NCI-H146 treated with DMSO at 0.1 percent for 48 hours (cell line): ENCODE measurements around the gene ZNF584.
"Not testable (repeated sequence)": the region's sequence is repeated elsewhere in the genome, so short reads cannot be mapped to it uniquely, and the experiment has no call there.

Experiments
- DNase-seq: peaks from one replicate; lab custom pipeline; 2025; ENCODE audit not compliant: unreplicated experiment; lab: John Stamatoyannopoulos, UW

ZNF584 gene

DNA sequence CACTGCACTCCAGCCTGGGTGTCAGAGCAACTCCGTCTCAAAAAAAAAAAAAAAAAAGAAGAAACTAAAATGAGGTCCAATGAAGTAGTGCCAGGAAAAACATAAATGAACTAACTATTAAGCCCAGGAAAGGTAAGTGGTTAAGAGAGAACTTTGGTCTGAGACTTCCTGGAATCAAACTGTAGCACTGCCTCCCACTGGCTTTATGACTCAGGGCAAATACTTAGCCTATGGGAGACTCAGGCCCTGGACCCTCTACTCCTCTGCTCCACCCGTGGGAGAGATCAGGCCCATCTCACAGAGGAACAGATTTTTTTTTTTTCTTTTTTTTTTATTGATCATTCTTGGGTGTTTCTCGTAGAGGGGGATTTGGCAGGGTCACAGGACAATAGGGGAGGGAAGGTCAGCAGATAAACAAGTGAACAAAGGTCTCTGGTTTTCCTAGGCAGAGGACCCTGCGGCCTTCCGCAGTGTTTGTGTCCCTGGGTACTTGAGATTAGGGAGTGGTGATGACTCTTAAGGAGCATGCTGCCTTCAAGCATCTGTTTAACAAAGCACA is 4.5 kb upstream of the ZNF584 start:
- not testable (repeated sequence) for DNase-seq

DNA sequence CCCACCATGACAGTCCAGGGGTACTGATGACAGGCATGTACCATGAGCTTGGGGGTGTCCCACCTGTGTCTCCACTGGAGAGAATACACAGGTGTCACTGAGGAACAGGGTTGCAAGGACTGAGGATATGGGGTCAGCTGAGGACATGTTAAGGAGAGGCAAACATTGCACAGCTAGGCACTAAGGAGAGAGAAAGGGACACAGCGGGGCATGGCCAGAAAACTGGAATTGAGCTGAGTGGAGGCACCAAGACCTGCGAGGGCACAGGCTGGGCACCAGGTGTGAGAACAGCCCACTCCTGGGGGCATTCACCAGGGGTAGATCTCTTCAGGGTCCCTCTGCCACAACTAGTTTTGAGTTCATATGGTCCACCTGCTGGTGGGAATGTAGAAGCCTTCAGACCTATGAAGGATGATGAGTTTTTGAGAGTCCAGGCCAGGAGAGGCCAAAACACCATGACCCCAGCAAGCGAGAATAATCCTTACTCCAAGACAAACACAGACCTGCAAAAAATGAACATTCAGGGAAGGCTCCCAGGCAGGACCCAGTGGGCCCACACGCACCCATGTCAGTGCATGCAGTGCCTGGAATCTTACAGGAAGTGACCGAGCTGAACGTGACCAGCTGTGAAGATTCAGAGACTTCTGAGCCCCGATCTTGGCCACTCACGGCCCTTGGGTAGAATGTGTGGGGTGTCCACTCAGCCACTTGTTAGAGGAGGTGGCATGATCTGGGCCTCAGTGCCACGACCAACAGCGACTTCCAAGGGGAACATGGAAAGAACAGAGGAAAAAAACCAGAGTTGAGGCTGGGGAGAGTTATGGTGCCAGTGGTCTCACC is 1.4 kb upstream of the ZNF584 start:
- no peak for DNase-seq

DNA sequence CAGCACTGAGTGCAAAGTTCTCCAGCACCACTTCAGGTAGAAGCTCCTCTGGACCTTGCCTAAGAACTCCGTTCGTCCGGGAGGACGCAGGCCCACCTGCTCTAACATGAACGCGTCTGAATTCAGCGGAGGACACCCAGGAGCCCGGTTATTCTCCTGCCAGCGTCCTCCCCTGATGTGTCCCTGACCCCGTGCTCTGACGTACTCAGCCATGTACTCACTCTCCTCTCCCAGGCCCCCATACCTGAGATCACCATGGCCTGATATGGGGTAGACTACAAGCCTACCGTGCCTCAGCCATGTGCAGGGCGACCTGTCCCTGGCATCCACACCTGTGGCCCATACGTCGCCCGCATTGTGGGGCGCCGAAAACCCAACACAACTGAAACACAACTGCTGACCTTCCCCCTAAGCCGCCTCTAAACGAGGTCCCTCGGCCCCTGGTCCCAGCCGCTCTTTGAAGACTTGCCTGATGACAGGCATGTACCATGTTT is 744 bp upstream of the ZNF584 start:
- peak; percentile 30 for DNase-seq

DNA sequence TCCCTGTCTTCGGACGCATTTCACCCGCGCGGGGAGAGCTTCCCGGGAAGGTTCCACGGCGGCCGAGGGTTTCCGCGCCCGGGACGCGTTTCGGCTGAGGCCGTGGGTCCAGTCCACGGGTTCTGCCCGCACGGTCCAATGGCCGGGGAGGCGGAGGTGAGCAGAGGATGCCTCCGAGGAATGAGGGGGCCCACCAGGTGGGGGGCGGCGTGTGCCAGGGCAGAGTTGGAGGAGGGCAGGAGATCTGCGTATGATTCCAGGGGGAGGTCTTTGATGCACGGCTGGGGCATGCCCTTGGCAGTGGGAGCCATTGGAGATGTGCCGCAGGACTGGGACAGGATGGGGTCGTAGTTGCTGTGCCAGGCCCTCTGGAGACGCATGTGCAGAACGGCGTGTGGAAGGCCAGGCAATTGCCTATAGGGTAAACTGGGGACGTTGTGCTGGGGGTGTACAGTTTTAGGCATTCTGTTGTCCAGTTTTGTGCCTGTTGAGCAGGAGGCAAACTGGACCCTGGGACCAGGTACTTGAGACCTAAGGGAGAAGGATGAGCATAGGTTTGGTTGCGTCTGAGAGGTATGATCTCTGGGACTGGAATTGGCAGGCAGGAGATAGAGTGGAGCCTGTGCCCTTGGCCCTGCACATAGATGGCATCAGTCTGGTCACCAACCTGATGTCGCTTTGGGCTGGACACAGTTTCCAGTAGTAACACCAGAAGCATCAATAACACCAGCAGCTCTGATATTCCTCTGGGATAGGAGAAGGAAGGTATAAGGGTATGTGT is 751 bp downstream of the ZNF584 start:
- peak; percentile 13 for DNase-seq

DNA sequence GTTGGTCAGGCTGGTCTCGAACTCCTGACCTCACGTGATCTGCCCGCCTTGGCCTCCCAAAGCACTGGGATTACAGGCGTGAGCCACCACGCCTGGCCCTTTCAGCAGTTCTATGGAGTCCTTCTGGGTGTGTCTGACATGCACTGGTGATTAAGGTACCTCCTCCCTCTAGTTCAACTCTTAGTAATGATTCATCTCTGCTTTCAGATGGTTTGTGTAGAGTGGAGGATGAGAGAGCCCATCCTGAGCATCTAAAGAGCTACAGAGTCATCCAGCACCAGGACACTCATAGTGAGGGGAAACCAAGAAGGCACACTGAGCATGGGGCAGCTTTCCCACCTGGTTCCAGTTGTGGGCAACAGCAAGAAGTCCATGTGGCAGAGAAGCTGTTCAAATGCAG is 8.2 kb downstream of the ZNF584 start:
- DNase-seq, result no peak

DNA sequence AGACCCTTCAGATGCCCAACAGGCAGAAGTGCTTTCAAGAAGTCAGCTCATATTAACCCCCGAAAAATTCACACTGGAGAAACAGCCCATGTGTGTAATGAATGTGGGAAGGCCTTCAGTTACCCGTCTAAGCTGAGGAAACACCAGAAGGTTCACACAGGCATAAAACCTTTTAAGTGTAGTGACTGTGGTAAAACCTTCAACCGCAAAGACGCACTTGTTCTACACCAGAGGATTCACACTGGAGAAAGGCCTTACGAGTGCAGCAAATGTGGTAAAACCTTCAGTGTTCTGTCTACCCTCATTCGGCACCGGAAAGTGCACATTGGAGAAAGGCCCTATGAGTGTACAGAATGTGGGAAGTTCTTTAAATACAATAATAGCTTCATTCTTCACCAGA is 8.6 kb downstream of the ZNF584 start:
- DNase-seq, result no peak

DNA sequence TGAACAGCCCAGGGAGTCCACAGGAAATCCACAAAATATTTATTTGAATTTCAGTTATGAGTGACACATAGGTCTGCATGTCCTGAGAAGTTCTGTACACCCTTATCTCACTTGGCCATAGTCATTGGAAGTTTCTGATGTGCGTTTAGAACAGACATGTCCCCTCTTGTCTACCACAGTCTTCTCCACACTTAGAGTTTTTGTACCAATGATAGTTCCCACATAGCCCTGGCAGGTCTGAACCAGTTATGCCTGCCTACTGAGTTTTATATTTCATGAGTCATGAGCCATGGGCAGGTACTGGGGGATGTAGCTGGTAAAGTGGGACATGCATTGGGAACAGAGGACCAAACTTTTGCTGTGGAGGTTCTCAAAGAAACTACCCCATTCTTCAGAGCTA is 20.2 kb downstream of the ZNF584 start:
- DNase-seq, result no peak

DNA sequence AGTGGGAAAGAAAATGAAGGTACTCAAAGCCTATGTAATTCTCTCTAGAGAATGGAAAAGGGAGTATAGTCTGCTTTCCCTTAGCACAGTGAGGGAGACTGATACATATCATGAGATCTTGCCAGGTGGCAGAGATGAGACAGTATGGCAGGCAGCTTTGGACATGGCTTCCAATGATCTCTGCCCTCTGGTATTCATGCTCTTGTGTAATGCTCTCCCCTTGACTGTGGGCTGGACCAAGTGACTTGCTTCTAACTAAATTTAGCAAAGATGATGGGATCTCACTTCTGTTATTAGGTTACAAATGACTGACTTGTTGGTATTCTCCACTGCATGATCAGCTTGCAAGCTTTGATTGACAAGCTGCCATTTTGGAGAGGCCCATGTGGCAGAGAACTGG is 21.3 kb downstream of the ZNF584 start:
- DNase-seq, result no peak

DNA sequence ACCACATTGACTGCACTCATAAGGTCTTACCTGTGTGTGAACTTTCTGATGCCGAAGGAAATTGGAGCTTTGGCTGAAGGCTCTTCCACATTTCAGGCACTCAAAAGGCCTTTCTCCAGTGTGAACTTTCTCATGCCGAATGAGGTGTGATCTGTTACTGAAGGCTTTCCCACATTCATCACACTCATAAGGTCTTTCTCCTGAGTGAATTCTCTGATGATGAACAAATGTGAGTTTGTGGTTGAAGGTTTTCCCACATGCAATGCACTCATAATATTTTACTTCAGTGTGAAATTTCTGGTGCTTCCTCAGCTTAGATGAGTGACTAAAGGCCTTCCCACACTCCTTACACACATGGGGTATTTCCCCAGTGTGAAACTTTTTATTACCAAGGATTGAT is 25.8 kb downstream of the ZNF584 start:
- no peak for DNase-seq

DNA sequence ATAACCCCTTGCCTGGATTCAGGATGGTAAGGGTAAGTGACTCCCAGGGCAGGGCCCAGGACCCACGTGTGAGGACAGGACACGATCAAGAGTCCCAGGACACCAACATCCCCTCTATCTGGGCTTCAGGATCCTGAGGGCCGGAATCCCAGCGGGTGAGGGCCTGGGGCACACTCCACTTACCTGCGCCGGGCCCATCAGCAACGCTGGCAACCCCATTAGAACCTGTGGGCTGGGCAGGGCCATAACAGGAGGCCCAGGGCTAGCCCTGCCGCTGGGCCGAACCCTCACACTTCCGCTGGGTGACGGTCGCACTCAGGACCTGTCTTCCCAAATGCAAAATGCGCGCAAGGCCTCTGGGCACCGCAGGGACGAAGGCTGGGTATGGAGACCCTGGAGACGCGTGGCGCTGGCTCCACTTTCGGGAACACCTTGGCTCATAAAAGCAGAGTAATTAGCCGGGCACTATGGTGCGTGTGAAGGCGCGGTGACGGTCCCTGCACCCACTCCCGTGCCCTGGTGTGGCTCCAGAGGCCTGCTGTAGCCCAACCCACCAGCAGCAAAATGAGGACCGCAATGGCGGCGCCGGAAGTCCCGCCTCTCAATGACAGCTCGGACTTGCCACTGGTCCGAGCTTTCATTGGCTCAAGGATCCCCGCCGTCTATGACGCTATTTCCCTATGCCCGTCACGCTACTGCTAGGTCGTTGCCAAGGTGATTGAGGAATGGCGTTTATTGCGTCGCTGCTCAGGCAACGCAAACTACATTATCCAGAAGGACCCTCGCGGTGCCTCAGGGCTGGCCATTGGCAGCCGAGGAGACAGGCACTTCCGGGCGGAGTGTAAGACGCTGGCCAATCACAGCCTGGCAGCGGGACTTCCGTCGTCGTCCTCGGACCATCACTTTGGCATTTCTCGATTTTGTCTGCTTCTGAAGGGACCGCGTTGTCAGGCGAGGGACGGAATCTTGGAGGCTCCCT is 31.4 kb downstream of the ZNF584 start, which contains the start of gene ZNF132:
TSS of gene ZNF132 (minus strand) at position 578 of the 979 bp plus-strand sequence. CDS start at position 246, 332 bp downstream.
- peak; percentile 95 for DNase-seq

DNA sequence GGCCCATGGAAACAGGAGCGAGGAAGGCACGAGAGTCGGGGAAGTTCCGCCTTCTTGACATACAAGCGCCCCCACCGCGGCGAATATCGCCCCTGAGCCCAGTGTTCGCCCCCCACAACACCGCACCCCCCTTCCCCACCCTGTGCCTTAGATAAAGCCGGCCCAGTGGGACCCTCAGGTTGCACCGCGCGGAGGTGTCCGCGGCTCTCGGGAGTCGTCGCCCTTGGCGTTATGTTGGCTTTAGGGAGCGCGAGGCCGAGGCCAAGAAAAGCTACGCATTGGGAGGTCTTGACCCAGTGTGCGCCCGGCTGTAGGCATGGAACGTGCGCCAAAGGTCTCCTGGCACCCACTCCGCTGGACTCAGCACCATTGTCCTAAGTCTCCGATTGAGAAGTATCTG is 32.1 kb downstream of the ZNF584 start:
- DNase-seq, result no peak

DNA sequence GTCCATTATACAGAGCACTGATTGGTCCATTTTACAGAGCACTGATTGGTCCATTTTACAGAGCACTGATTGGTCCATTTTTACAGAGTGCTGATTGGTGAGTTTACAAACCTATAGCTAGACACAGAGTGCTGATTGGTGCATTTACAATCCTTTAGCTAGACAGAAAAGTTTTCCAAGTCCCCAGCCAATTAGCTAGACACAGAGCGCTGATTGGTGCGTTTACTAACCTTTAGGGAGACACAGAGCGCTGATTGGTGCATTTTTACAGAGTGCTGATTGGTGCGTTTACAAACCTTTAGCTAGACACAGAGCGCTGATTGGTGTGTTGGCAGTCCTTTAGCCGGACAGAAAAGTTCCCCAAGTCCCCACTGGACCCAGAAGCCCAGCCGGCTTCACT is 34.5 kb downstream of the ZNF584 start:
- not testable (repeated sequence) for DNase-seq

DNA sequence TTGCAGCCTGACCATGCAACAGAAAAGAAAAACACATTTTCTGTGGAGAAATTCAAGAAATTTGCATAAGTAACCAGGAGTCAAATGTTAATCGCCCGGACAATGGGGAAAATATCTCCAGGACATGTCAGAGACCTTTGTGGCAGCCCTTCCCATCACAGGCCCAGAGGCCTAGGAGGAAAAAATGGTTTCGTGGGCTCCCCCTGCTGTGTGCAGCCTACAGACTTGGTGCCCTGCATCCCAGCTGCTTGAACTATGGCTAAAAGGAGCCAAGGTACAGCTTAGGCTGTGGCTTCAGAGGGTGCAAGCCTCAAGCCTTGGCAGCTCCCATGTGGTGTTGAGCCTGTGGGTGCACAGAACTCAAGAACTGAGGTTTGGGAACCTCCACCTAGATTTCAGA is 40.4 kb downstream of the ZNF584 start:
- not testable (repeated sequence) for DNase-seq

DNA sequence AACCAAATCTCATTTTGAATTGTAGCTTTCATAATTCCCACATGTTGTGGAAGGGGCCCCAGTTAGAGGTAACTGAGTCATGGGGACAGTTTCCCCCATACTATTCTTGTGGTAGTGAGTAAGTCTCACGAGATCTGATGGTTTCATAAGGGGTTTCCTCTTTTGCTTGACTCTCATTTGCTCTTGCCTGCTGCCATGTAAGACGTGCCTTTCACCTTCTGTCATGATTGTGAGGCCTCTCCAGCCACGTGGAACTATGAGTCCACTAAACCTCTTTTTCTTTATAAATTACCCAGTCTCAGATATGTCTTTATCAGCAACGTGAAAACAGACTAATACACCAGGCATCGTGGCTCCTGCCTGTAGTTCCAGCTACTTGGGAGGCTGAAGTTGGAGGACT is 41.5 kb downstream of the ZNF584 start:
- not testable (repeated sequence) for DNase-seq

DNA sequence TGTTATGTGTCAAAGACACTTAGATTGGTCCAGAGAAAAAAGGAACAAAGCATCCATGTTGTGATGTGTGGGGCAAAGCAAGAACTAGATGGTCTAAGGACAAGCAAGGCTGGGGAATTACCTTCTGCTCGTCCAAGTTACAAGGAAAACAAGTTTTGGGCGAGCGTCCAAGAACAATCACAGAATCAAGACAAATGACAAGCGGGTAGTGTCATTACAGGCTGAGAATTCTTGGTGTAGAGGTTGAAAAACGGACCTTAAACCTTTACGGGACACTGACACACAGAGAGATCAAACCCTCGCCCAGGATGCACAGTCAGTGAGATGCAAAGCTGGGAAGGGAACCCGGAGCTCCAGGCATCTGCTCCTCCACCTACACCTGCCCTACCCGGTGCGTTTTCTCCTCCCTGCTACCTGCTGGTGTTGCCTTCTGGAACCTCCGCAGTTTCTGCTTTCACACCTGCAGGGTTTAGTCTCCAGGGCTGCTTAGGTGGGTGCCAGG is 42.5 kb downstream of the ZNF584 start:
- DNase-seq, result peak; percentile 82

DNA sequence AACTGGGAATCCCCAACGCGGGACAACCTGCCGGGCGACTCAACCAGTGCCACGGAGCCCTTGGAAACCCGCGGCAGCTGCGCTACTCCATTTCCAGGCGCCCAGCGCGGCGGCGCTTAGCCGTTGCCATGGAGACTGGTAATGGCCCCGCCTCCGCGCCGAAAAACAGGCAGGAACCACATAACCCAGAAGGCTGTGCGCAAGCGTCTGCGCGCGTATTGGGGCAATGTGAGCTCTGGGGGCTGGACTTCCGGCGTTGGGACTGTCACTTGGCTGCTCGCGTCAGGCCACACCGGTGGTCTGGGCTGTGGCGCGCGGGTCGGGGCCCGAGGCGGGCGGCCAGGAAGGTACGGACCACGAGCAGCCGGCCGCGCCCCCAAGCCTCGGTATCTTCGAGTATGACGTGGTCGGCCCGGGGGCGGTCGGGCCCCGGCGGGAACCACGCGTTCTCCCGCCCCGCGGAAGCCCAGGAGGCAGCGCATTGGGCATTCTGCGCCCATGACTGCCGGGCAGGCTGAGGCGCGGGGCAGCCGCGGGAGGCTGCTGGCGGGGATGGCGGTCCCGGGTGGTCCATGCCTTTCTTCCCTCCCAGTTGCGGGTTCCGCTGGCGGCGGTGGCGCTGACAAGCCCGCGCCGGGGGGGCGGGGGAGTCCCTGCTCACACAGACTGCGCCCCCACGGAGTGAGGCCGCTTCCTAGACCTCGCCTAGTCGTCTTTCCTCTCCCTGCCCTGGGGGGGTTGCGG is 43.1 kb downstream of the ZNF584 start, which contains the start of gene ZNF324B:
TSS of gene ZNF324B (plus strand) at position 265 of the 744 bp plus-strand sequence. CDS start 2,080 bp downstream, outside the sequence.
- peak; percentile 98 for DNase-seq

DNA sequence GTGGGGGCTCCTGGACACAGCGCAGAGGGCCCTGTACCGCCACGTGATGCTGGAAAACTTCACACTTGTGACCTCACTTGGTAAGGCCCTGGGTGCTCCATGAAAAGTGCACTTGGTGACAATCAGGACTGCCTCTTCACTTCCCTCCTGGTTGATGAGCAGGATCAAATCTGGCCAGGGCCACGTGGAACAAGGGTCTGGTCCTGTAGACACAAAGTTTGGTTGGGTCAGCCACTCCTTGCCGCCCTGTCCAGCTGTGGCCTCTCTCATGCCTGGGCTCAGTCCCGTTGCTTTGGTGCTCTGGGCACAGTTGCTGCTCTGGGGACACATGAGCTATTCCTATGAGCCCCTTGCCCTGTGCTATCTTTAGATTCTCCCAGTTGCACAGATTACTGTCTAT is 45.3 kb downstream of the ZNF584 start:
- no peak for DNase-seq

DNA sequence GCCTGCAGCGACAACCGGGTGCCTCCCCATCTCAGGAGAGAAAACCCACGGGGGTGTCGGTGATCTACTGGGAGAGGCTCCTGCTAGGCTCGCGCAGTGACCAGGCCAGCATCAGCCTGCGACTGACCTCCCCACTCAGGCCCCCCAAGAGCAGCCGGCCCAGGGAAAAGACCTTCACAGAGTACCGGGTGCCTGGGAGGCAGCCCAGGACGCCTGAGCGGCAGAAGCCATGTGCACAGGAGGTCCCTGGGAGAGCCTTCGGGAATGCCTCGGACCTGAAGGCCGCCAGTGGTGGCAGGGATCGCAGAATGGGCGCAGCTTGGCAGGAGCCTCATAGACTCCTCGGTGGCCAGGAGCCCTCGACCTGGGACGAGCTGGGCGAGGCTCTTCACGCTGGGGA is 46.9 kb downstream of the ZNF584 start:
- no peak for DNase-seq

DNA sequence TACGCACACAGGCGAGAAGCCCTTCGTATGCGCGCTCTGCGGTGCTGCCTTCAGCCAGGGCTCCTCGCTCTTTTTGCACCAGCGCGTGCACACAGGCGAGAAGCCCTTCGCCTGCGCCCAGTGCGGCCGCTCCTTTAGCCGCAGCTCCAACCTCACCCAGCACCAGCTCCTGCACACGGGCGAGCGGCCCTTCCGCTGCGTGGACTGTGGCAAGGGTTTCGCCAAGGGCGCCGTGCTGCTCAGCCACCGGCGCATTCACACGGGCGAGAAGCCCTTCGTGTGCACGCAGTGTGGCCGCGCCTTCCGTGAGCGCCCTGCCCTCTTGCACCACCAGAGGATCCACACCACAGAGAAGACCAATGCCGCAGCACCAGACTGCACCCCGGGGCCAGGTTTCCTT is 47.7 kb downstream of the ZNF584 start:
- no peak for DNase-seq
